SHP77 treated with DMSO at 0.1 percent for 48 hours (cell line): ENCODE measurements around the gene SIL1.
A peak's percentile ranks its signal among the peaks of the same experiment; 100 is the strongest.
"Not testable (repeated sequence)": the region's sequence is repeated elsewhere in the genome, so short reads cannot be mapped to it uniquely, and the experiment has no call there.

Experiments used
- DNase-seq: peaks from one replicate; lab custom pipeline; 2025; lab: John Stamatoyannopoulos, UW

SIL1 gene

GRCh38 chr5:139138809-139139208, 59.4 kb downstream of the SIL1 start:
- peak; percentile 74 for DNase-seq

GRCh38 chr5:139138109-139138508, 60.1 kb downstream of the SIL1 start:
- no peak for DNase-seq

GRCh38 chr5:139137697-139138096, 60.5 kb downstream of the SIL1 start:
- peak; percentile 73 for DNase-seq

GRCh38 chr5:139134906-139135305, 63.3 kb downstream of the SIL1 start:
- DNase-seq, result no peak

- DNase-seq, result peak; percentile 87
Observed at GRCh38 chr5:139133282-139133681, 64.9 kb downstream of the SIL1 start.

GRCh38 chr5:139132515-139132914, 65.7 kb downstream of the SIL1 start:
- DNase-seq, result no peak

GRCh38 chr5:139131921-139132432, 66.2 kb downstream of the SIL1 start:
- DNase-seq, result no peak

- no peak for DNase-seq
Observed at GRCh38 chr5:139131465-139131864, 66.7 kb downstream of the SIL1 start.

- DNase-seq, result no peak
Observed at GRCh38 chr5:139131062-139131461, 67.1 kb downstream of the SIL1 start.

GRCh38 chr5:139130214-139130613, 68.0 kb downstream of the SIL1 start:
- DNase-seq, result no peak

- no peak for DNase-seq
Observed at GRCh38 chr5:139126711-139127111, 71.5 kb downstream of the SIL1 start.

- no peak for DNase-seq
Observed at GRCh38 chr5:139125991-139126390, 72.2 kb downstream of the SIL1 start.

- DNase-seq, result no peak
Observed at GRCh38 chr5:139124774-139125520, 73.2 kb downstream of the SIL1 start.

GRCh38 chr5:139121120-139121519, 77.0 kb downstream of the SIL1 start:
- no peak for DNase-seq

GRCh38 chr5:139120521-139120920, 77.6 kb downstream of the SIL1 start:
- DNase-seq, result no peak

GRCh38 chr5:139118804-139119203, 79.4 kb downstream of the SIL1 start:
- DNase-seq, result no peak

- no peak for DNase-seq
Observed at GRCh38 chr5:139117342-139117884, 80.8 kb downstream of the SIL1 start.

- DNase-seq, result no peak
Observed at GRCh38 chr5:139116100-139116655, 82.0 kb downstream of the SIL1 start.

GRCh38 chr5:139113892-139114291, 84.3 kb downstream of the SIL1 start:
- no peak for DNase-seq

- DNase-seq, result not testable (repeated sequence)
Observed at GRCh38 chr5:139112362-139112761, 85.8 kb downstream of the SIL1 start.

- no peak for DNase-seq
Observed at GRCh38 chr5:139110526-139111168, 87.5 kb downstream of the SIL1 start.

- no peak for DNase-seq
Observed at GRCh38 chr5:139108063-139108824, 89.9 kb downstream of the SIL1 start.
